Epithelial cell of proximal tubule (primary cell): ENCODE data around the gene CEP290. TPM values are rescaled to one million over a fixed set of nuclear protein-coding genes. Genes with fewer than 3 reads are reported as not detected.
A peak's percentile ranks its signal among the peaks of the same experiment; 100 is the strongest.
"Not testable (repeated sequence)": the region's sequence is repeated elsewhere in the genome, so short reads cannot be mapped to it uniquely, and the experiment has no call there.

Experiments
- DNase-seq: peaks from one replicate; pipeline ENCODE4 v3.0.0-alpha.2; 2011; ENCODE audit warnings: low read depth
- H3K4me3 ChIP-seq: 2 replicates; pipeline ENCODE4 v1.5.1; 2011; ENCODE audit warnings: low read depth, mild to moderate bottlenecking, low read length
- CTCF ChIP-seq: conservative IDR thresholded peaks from 2 replicates; pipeline ENCODE4 v1.5.1; 2012; ENCODE audit warnings: low read depth, mild to moderate bottlenecking, low read length
- total RNA-seq: library from RNA; depleted of rRNA; stranded (reverse); fragments of >200 nt; gene quantifications from 2 replicates; pipeline ENCODE4 v1.2.3, GENCODE V29; 2015

Gene CEP290
- total RNA-seq, 1 donor from 2014 or later, result 7.0 TPM

- no peak overlapping the region for H3K4me3 ChIP-seq
- DNase-seq, result no peak
- TF ChIP-seq CTCF, result peak; percentile 75
Observed at GRCh38 chr12:88052686-88053085, 89.2 kb downstream of the CEP290 start.

DNA sequence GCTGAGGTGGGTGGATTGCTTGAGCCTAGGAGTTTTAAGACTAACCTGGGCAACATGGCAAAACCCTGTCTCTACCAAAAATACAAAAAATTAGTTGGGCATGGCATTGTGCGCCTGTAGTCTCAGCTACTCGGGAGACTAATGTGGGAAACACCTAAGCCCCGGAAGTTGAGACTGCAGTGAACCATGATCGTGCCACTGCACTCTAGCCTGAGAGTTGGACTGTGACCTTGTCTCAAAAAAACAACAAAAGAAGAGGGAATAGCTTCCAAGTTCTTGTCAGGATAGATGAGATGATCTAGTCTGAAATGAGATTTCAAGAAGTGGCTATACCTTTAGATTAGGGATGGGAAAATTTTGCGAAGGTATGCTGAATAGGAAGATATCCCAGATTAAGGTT is 97.9 kb downstream of the CEP290 start:
- no peak for DNase-seq
- no peak for TF ChIP-seq CTCF

GRCh38 chr12:88037770-88038169 is 104.1 kb downstream of the CEP290 start:
- DNase-seq, result no peak
- H3K4me3 ChIP-seq, result no peak overlapping the region
- no peak for TF ChIP-seq CTCF

More for the DNA sequence above, 97.9 kb downstream of the CEP290 start:
- no peak overlapping the region for H3K4me3 ChIP-seq

DNA sequence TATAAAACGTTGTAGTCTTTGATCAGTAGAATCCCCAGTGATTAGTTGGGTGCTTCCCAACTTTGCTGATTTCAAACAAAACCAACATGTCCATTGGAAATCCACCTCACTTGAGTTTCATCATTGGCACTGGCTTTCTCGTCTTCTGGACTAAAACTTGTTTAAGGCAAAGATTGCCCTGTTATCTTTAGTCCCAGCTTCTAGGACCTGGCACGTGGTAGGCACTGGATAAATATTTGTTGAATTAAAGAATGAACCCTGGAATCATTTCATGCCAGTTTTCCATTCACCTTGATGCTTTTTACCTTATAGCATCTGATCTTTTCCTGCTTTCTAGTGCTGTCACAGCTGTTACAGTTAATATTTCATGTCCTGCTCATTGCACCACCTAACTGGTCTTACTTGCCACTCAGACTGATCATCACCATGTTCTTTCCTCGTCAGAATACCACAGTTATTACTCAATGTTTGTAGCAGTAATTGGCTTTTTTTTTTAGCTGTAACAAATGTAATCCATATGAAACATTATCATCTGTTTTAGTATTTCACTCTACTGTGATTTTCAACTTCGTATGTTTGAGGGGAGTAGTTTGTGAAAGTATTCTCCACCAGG is 105.4 kb downstream of the CEP290 start:
- no peak for TF ChIP-seq CTCF
- no peak for DNase-seq

GRCh38 chr12:88035907-88036289 is 106.0 kb downstream of the CEP290 start:
- no peak for TF ChIP-seq CTCF
- DNase-seq, result no peak
- peak overlapping the region; percentile 84 for H3K4me3 ChIP-seq

More for the DNA sequence above, 105.4 kb downstream of the CEP290 start:
- peak overlapping the region; percentile 84 for H3K4me3 ChIP-seq

DNA sequence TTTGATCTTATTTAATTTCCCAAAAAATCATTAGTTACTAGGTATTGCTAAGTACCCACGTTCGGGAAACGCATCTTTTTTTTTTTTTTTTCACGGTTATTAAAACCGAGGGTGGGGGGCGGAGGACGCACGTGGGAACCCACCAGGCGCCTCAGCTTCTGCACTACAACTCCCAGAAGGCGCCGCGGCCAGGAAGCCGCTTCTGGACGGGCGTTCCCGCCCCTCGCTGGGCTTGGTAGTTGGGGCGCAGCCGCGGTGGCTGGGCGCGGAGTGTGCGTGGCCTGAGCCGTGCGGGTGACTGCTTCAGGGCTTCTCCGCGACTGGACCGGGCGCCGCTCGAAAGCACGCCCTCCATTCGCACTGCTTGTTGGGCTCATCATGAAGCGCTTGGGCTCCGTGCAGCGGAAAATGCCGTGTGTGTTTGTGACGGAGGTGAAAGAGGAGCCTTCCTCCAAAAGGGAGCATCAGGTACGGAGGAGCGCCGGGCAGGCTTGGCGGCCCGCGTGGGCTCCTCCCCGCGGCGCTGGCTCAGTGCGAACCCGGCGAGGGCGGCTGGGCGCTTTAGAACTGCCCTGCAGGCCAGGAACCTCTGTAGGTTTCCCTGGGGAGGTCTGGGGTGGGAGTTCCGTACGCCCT is 106.5 kb downstream of the CEP290 start:
- peak; percentile 19 for DNase-seq
- TF ChIP-seq CTCF, result no peak
- H3K4me3 ChIP-seq, result peak overlapping the region; percentile 84

GRCh38 chr12:88031161-88031560 is 110.7 kb downstream of the CEP290 start:
- H3K4me3 ChIP-seq, DNase-seq: not testable (repeated sequence)
